Stimulated activated CD4-positive, alpha-beta T cell treated with anti-CD3 and anti-CD28 coated beads, Interleukin-1b, Interleukin-23, amount 100 ng/mL, for 24 hours (primary cell): ENCODE results near the gene ARSK.

Source experiments
- DNase-seq, 4 experiments: peaks; one replicate each; pipeline ENCODE4 v3.0.0-alpha.2; 2020; ENCODE audit warnings: low read depth in 4 of 4, low spot score in 1 of 4

Gene ARSK

GRCh38 chr5:95554647-95555548 lies at the start of gene ARSK, which contains the start of gene SKIC3:
Gene ARSK, plus strand, starts transcription at chr5:95555101. Its CDS starts 178 bp downstream, at chr5:95555279.
Gene SKIC3, minus strand, starts transcription at chr5:95554977. Its CDS starts 7,827 bp downstream, at chr5:95547150.
- peak; percentile 73 to 78 (median 76) for DNase-seq

GRCh38 chr5:95508550-95508949 lies 46.4 kb upstream of the ARSK start:
- no peak for DNase-seq

- no peak for DNase-seq
These were observed 43.3 kb upstream of the ARSK start for GRCh38 chr5:95511606-95512005.

GRCh38 chr5:95518417-95518816 lies 36.5 kb upstream of the ARSK start:
- DNase-seq: no peak

- DNase-seq: no peak
These were observed 35.8 kb upstream of the ARSK start for GRCh38 chr5:95519151-95519550.

- DNase-seq: no peak
These were observed 35.2 kb upstream of the ARSK start for GRCh38 chr5:95519681-95520080.

GRCh38 chr5:95520206-95520605 lies 34.7 kb upstream of the ARSK start:
- DNase-seq: no peak

GRCh38 chr5:95524423-95524822 lies 30.5 kb upstream of the ARSK start:
- DNase-seq: no peak

- no peak for DNase-seq
These were observed 28.0 kb upstream of the ARSK start for GRCh38 chr5:95526871-95527270.

GRCh38 chr5:95528565-95528964 lies 26.3 kb upstream of the ARSK start:
- no peak for DNase-seq

- DNase-seq: no peak
These were observed 24.5 kb upstream of the ARSK start for GRCh38 chr5:95530416-95530815.

- DNase-seq: no peak
These were observed 23.4 kb upstream of the ARSK start for GRCh38 chr5:95531491-95531890.

GRCh38 chr5:95532415-95532814 lies 22.5 kb upstream of the ARSK start:
- no peak for DNase-seq

GRCh38 chr5:95533106-95533505 lies 21.8 kb upstream of the ARSK start:
- no peak for DNase-seq

- no peak for DNase-seq
These were observed 21.1 kb upstream of the ARSK start for GRCh38 chr5:95533761-95534160.

- no peak for DNase-seq
These were observed 17.4 kb upstream of the ARSK start for GRCh38 chr5:95537501-95537900.

GRCh38 chr5:95543017-95543705 lies 11.7 kb upstream of the ARSK start:
- DNase-seq: no peak

GRCh38 chr5:95549030-95549429 lies 5.9 kb upstream of the ARSK start:
- no peak for DNase-seq

- DNase-seq: no peak
These were observed 612 bp upstream of the ARSK start for GRCh38 chr5:95554331-95554646.

GRCh38 chr5:95555553-95555952 lies 652 bp downstream of the ARSK start:
- no peak for DNase-seq

GRCh38 chr5:95557841-95558240 lies 2.9 kb downstream of the ARSK start:
- no peak for DNase-seq

- no peak for DNase-seq
These were observed 7.4 kb downstream of the ARSK start for GRCh38 chr5:95562282-95562681.
